ENCODE data around the gene BMP8B.

The BMP8B gene

DNA sequence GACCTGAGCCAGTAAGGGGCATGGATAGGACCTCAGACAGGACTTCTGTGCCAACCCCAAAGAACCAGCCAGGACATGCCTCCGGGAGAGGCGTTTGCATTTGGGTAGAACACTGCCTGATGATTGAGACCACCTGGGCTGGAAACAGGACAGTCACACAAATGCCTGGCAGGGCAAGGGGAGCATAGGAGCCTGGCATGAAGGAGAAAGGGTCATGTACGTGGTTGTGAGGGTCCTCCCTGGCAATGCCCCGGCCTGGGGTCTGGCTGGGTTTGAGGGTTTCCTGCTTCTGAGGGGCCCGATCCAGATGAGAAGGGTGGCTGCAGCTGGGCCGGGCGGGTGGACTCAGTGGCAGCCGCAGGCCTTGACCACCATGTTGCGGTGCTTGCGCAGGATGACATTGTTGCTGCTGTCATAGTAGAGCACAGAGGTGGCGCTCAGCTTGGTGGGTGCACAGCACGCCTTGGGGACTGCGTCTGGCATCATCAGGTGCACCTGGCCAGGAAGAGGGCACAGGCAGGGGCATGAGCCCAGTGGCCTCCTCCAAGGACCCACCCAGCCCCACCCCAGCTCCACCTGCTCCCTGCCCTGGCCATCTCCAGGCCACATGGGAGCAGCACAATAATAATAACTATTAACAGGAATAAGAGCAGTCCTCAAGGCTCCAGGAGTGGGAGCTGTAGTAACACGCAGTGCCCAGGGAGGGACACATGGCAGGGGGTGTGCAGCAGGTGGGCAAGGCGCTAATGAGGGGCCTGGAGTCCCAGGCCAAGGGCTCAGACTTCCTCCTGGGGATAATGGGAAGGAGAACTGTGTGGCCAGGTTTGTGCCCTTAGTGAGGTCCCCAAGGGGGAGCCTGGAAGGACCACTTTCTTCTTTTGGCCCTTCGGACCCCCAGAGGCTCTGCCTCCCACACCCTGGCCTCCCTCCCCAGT lies 28.3 kb downstream of the BMP8B start:
- Histone ChIP-seq H3K4me3 (ENCODE audit: low read depth in 1 of 5, low read length in 5 of 5) (no peak overlapping the region), H3K27me3 (ENCODE audit: control insufficient read depth in 5 of 5, insufficient read depth in 4 of 5, low read length in 5 of 5) (no peaks in the 10 kb centered on the region), H3K9ac (ENCODE audit: low read length in 5 of 5) (no peak overlapping the region), H3K9me3 (ENCODE audit: control insufficient read depth in 5 of 5, low read length in 5 of 5) (no peaks in the 10 kb centered on the region), H3K36me3 (ENCODE audit: control insufficient read depth in 5 of 5, insufficient read depth in 5 of 5, low read length in 5 of 5) (peaks cover 4 to 52% (median 45%) of the 10 kb centered on the region in 5 donors), H3K27ac (ENCODE audit: low read depth, low read length) (no peak overlapping the region), H3K4me1 (ENCODE audit: control insufficient read depth in 5 of 5, insufficient read depth in 5 of 5, low read length in 5 of 5) (no peaks in the 10 kb centered on the region)

GRCh38 chr1:39759436-39759726 lies 29.3 kb downstream of the BMP8B start:
- peaks cover 4 to 61% (median 54%) of the 10 kb centered on the region in 5 donors for H3K36me3 ChIP-seq (ENCODE audit: control insufficient read depth in 5 of 5, insufficient read depth in 5 of 5, low read length in 5 of 5)
- no peak overlapping the region for H3K4me3 ChIP-seq (ENCODE audit: low read depth in 1 of 5, low read length in 5 of 5)
- no peak overlapping the region for H3K9ac ChIP-seq (ENCODE audit: low read length in 5 of 5)
- H3K27ac ChIP-seq (ENCODE audit: low read depth, low read length) = no peak overlapping the region
- no peaks in the 10 kb centered on the region for H3K4me1 ChIP-seq (ENCODE audit: control insufficient read depth in 5 of 5, insufficient read depth in 5 of 5, low read length in 5 of 5)
- no peaks in the 10 kb centered on the region for H3K9me3 ChIP-seq (ENCODE audit: control insufficient read depth in 5 of 5, low read length in 5 of 5)
- no peaks in the 10 kb centered on the region for H3K27me3 ChIP-seq (ENCODE audit: control insufficient read depth in 5 of 5, insufficient read depth in 4 of 5, low read length in 5 of 5)

- no peaks in the 10 kb centered on the region for H3K27me3 ChIP-seq (ENCODE audit: control insufficient read depth in 5 of 5, insufficient read depth in 4 of 5, low read length in 5 of 5)
- H3K4me1 ChIP-seq (ENCODE audit: control insufficient read depth in 5 of 5, insufficient read depth in 5 of 5, low read length in 5 of 5) = no peaks in the 10 kb centered on the region
- H3K9me3 ChIP-seq (ENCODE audit: control insufficient read depth in 5 of 5, low read length in 5 of 5) = no peaks in the 10 kb centered on the region
- no peak overlapping the region for H3K27ac ChIP-seq (ENCODE audit: low read depth, low read length)
- no peak overlapping the region for H3K9ac ChIP-seq (ENCODE audit: low read length in 5 of 5)
- H3K4me3 ChIP-seq (ENCODE audit: low read depth in 1 of 5, low read length in 5 of 5) = no peak overlapping the region
- peaks cover 4 to 67% (median 60%) of the 10 kb centered on the region in 5 donors for H3K36me3 ChIP-seq (ENCODE audit: control insufficient read depth in 5 of 5, insufficient read depth in 5 of 5, low read length in 5 of 5)
These were observed 29.9 kb downstream of the BMP8B start for GRCh38 chr1:39758556-39759435.

DNA sequence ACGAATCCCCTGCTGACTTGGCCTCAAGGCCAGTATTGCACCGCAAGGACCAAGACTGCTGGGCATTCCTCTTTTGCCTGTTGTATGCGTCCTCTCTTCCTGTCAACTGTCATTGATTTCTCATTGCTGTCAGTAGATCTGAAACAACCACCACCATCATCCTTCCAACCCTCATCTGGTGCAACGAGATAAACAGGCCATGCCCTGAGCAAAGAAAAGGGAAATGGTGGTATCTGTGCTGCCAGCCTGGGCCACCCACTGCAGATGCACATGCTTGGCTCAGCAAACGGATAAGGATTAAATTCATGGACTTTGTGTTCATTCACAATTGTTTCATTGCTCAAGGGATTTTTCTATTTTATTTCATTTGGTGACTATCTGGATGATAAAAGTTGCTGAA lies 31.2 kb downstream of the BMP8B start:
- Histone ChIP-seq H3K27me3 (ENCODE audit: control insufficient read depth in 5 of 5, insufficient read depth in 4 of 5, low read length in 5 of 5) (no peaks in the 10 kb centered on the region), H3K9ac (ENCODE audit: low read length in 5 of 5) (no peak overlapping the region), H3K4me1 (ENCODE audit: control insufficient read depth in 5 of 5, insufficient read depth in 5 of 5, low read length in 5 of 5) (no peaks in the 10 kb centered on the region), H3K4me3 (ENCODE audit: low read depth in 1 of 5, low read length in 5 of 5) (no peak overlapping the region), H3K9me3 (ENCODE audit: control insufficient read depth in 5 of 5, low read length in 5 of 5) (no peaks in the 10 kb centered on the region), H3K27ac (ENCODE audit: low read depth, low read length) (no peak overlapping the region), H3K36me3 (ENCODE audit: control insufficient read depth in 5 of 5, insufficient read depth in 5 of 5, low read length in 5 of 5) (peaks cover 4 to 80% (median 70%) of the 10 kb centered on the region in 5 donors)

- H3K36me3 ChIP-seq (ENCODE audit: control insufficient read depth in 5 of 5, insufficient read depth in 5 of 5, low read length in 5 of 5) = peaks cover 9 to 93% (median 83%) of the 10 kb centered on the region in 5 donors
- no peak overlapping the region for H3K4me3 ChIP-seq (ENCODE audit: low read depth in 1 of 5, low read length in 5 of 5)
- H3K4me1 ChIP-seq (ENCODE audit: control insufficient read depth in 5 of 5, insufficient read depth in 5 of 5, low read length in 5 of 5) = no peaks in the 10 kb centered on the region
These were observed 32.6 kb downstream of the BMP8B start for GRCh38 chr1:39755965-39756659.

DNA sequence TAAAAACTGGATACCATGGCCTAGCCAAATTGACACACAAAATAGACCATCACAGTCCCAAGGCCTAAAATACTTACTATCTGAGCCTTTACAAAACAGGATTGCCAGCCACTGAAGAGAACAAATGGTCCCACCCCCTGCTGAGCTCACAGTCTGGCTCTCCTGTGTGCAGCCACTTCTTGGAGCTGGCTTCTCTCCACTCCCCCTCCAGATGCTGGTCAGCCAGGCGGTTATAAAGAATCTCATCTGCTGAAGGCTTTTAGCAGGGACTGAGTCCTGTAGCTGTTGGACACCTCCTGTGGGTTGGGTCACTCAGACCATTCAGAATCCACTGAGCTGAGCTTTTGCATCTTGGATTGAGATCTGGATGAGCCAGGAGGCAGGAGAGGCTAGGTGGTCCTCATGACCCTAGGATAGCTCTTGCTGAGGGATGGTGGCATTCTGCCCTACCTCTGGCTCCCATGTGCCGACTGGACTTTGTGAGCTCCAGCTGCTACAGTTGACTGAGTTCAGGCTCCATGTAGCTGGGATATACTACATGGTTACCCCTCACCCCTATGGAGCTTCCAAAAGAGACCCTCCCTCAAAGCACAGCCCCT lies 33.7 kb downstream of the BMP8B start:
- peaks cover 20 to 97% (median 92%) of the 10 kb centered on the region in 5 donors for H3K36me3 ChIP-seq (ENCODE audit: control insufficient read depth in 5 of 5, insufficient read depth in 5 of 5, low read length in 5 of 5)
- no peak overlapping the region for H3K9ac ChIP-seq (ENCODE audit: low read length in 5 of 5)
- H3K27ac ChIP-seq (ENCODE audit: low read depth, low read length) = no peak overlapping the region

More at GRCh38 chr1:39755965-39756659, 32.6 kb downstream of the BMP8B start:
- Histone ChIP-seq H3K9me3 (ENCODE audit: control insufficient read depth in 5 of 5, low read length in 5 of 5) (no peaks in the 10 kb centered on the region), H3K9ac (ENCODE audit: low read length in 5 of 5) (no peak overlapping the region), H3K27me3 (ENCODE audit: control insufficient read depth in 5 of 5, insufficient read depth in 4 of 5, low read length in 5 of 5) (no peaks in the 10 kb centered on the region), H3K27ac (ENCODE audit: low read depth, low read length) (no peak overlapping the region)

DNA sequence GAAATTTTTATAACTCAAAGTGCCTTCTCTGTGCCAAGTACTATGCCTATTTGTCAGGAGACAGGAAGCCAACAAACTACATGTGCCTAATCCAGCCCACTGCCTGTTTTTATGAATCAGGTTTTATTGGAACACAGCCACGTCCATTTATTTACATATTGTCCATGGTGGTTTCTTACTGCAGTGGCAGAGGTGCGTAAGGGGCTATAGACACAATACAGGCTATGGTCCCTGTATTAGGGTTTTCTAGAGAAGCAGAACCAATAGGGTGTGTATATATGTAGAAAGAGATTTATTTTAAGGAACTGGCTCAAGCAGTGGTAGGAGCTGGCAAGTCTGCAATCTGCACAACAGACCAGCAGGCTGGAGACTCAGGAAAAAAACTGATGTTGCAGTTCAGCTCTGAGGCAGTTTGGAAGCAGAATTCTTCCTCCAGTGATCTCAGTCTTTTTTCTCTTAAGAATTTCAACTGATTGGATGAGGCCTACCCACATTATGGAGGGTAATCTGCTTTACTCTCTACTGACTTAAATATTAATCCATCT lies 34.6 kb downstream of the BMP8B start:
- Histone ChIP-seq H3K9me3 (ENCODE audit: control insufficient read depth in 5 of 5, low read length in 5 of 5) (no peaks in the 10 kb centered on the region), H3K4me1 (ENCODE audit: control insufficient read depth in 5 of 5, insufficient read depth in 5 of 5, low read length in 5 of 5) (no peaks in the 10 kb centered on the region), H3K36me3 (ENCODE audit: control insufficient read depth in 5 of 5, insufficient read depth in 5 of 5, low read length in 5 of 5) (peaks cover 21 to 97% (median 91%) of the 10 kb centered on the region in 5 donors), H3K4me3 (ENCODE audit: low read depth in 1 of 5, low read length in 5 of 5) (no peak overlapping the region), H3K27ac (ENCODE audit: low read depth, low read length) (no peak overlapping the region), H3K27me3 (ENCODE audit: control insufficient read depth in 5 of 5, insufficient read depth in 4 of 5, low read length in 5 of 5) (no peaks in the 10 kb centered on the region), H3K9ac (ENCODE audit: low read length in 5 of 5) (no peak overlapping the region)

More for the DNA sequence above, 33.7 kb downstream of the BMP8B start:
- Histone ChIP-seq H3K27me3 (ENCODE audit: control insufficient read depth in 5 of 5, insufficient read depth in 4 of 5, low read length in 5 of 5) (no peaks in the 10 kb centered on the region), H3K4me3 (ENCODE audit: low read depth in 1 of 5, low read length in 5 of 5) (no peak overlapping the region), H3K4me1 (ENCODE audit: control insufficient read depth in 5 of 5, insufficient read depth in 5 of 5, low read length in 5 of 5) (no peaks in the 10 kb centered on the region), H3K9me3 (ENCODE audit: control insufficient read depth in 5 of 5, low read length in 5 of 5) (no peaks in the 10 kb centered on the region)

GRCh38 chr1:39753132-39754025 lies 35.3 kb downstream of the BMP8B start:
- Histone ChIP-seq H3K9me3 (ENCODE audit: control insufficient read depth in 5 of 5, low read length in 5 of 5) (no peaks in the 10 kb centered on the region), H3K27me3 (ENCODE audit: control insufficient read depth in 5 of 5, insufficient read depth in 4 of 5, low read length in 5 of 5) (no peaks in the 10 kb centered on the region), H3K36me3 (ENCODE audit: control insufficient read depth in 5 of 5, insufficient read depth in 5 of 5, low read length in 5 of 5) (peaks cover 21 to 97% (median 94%) of the 10 kb centered on the region in 5 donors), H3K4me1 (ENCODE audit: control insufficient read depth in 5 of 5, insufficient read depth in 5 of 5, low read length in 5 of 5) (no peaks in the 10 kb centered on the region), H3K27ac (ENCODE audit: low read depth, low read length) (no peak overlapping the region), H3K9ac (ENCODE audit: low read length in 5 of 5) (no peak overlapping the region), H3K4me3 (ENCODE audit: low read depth in 1 of 5, low read length in 5 of 5) (no peak overlapping the region)

DNA sequence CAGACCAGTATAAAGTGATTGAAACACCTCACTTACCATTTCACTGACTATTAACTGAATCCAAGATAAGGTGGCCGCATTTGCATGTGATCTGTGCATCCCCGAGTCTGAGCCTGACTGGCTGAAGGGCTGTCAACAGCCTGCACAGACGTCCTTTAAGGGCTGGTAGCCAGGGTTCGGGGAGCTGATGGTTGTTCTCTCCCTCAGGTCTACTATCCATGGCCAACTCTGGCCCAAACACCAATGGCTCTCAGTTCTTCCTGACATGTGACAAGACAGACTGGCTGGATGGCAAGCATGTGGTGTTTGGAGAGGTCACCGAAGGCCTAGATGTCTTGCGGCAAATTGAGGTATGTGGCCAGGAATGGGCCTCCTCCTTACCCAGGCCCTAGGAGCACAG lies 36.0 kb downstream of the BMP8B start:
- Histone ChIP-seq H3K4me1 (ENCODE audit: control insufficient read depth in 5 of 5, insufficient read depth in 5 of 5, low read length in 5 of 5) (no peaks in the 10 kb centered on the region), H3K9me3 (ENCODE audit: control insufficient read depth in 5 of 5, low read length in 5 of 5) (no peaks in the 10 kb centered on the region), H3K9ac (ENCODE audit: low read length in 5 of 5) (no peak overlapping the region), H3K4me3 (ENCODE audit: low read depth in 1 of 5, low read length in 5 of 5) (no peak overlapping the region), H3K27me3 (ENCODE audit: control insufficient read depth in 5 of 5, insufficient read depth in 4 of 5, low read length in 5 of 5) (no peaks in the 10 kb centered on the region), H3K36me3 (ENCODE audit: control insufficient read depth in 5 of 5, insufficient read depth in 5 of 5, low read length in 5 of 5) (peaks cover 21 to 97% (median 93%) of the 10 kb centered on the region in 5 donors), H3K27ac (ENCODE audit: low read depth, low read length) (no peak overlapping the region)
